ENCODE results near the gene SEMA3D. TPM values are rescaled to one million over a fixed set of nuclear protein-coding genes. Genes with fewer than 3 reads are reported as not detected.

SEMA3D gene
- total and polyA plus RNA-seq, 4 donors: 0.18 to 1.2 (median 0.72) TPM

- H3K36me3 ChIP-seq (ENCODE audit: control insufficient read depth in 4 of 4, insufficient read depth in 3 of 4, low read depth in 1 of 4, low read length in 3 of 4): no peaks in the 10 kb centered on the region
- 79% methylated on average over 5 of the region's 5 CpGs for WGBS
- TF ChIP-seq MAX (IDR thresholded peaks at IDR 0.05): no peak
- no peak for TF ChIP-seq RAD21 (IDR thresholded peaks at IDR 0.05)
- no peak for TF ChIP-seq TAF1 (conservative IDR thresholded peaks at IDR 0.05)
- TF ChIP-seq EGR1 (IDR thresholded peaks at IDR 0.05; ENCODE audit: low read depth in 2 of 2): no peak
- TF ChIP-seq JUND (IDR thresholded peaks at IDR 0.05): no peak
- no peak for TF ChIP-seq FOXA2 (IDR thresholded peaks at IDR 0.05)
- no peak for TF ChIP-seq GABPA (IDR thresholded peaks at IDR 0.05 in 1 of 2, conservative IDR thresholded peaks at IDR 0.05 in 1 of 2)
- no peak for TF ChIP-seq HNF4A (conservative IDR thresholded peaks at IDR 0.05)
- H3K4me1 ChIP-seq (ENCODE audit: control insufficient read depth in 4 of 4, insufficient read depth in 4 of 4, low read length in 3 of 4): no peaks in the 10 kb centered on the region
- no peaks in the 10 kb centered on the region for H3K9me3 ChIP-seq (ENCODE audit: control insufficient read depth in 4 of 4, low read length in 3 of 4)
- H3K4me3 ChIP-seq (ENCODE audit: low read depth in 1 of 3, low read length in 3 of 3): no peak overlapping the region
- no peak overlapping the region for H3K9ac ChIP-seq (ENCODE audit: low read depth in 1 of 2, low read length in 2 of 2)
- no peak for DNase-seq (ENCODE audit: low spot score)
- no peaks in the 10 kb centered on the region for H3K27me3 ChIP-seq (ENCODE audit: control insufficient read depth in 4 of 4, insufficient read depth in 4 of 4, low read length in 3 of 4)
- H3K27ac ChIP-seq (ENCODE audit: low read depth in 1 of 2, low read length in 2 of 2): no peak overlapping the region
Observed at GRCh38 chr7:85070967-85071628, 115.8 kb downstream of the SEMA3D start.

GRCh38 chr7:85068799-85069198 lies 118.1 kb downstream of the SEMA3D start:
- H3K36me3 ChIP-seq (ENCODE audit: control insufficient read depth in 4 of 4, insufficient read depth in 3 of 4, low read depth in 1 of 4, low read length in 3 of 4): no peaks in the 10 kb centered on the region
- no peak for TF ChIP-seq RAD21 (IDR thresholded peaks at IDR 0.05)
- no peak for TF ChIP-seq FOXA1 (IDR thresholded peaks at IDR 0.05)
- TF ChIP-seq EGR1 (IDR thresholded peaks at IDR 0.05; ENCODE audit: low read depth in 2 of 2): no peak
- TF ChIP-seq ZBTB33 (IDR thresholded peaks at IDR 0.05): no peak
- no peak for TF ChIP-seq FOXA2 (IDR thresholded peaks at IDR 0.05)
- TF ChIP-seq SP1 (IDR thresholded peaks at IDR 0.05): no peak
- no peak for TF ChIP-seq MAX (IDR thresholded peaks at IDR 0.05)
- TF ChIP-seq RXRA (IDR thresholded peaks at IDR 0.05): no peak
- TF ChIP-seq CTCF (IDR thresholded peaks at IDR 0.05; ENCODE audit: low read depth, low read length, missing input control): no peak
- TF ChIP-seq TAF1 (conservative IDR thresholded peaks at IDR 0.05): no peak
- TF ChIP-seq JUND (IDR thresholded peaks at IDR 0.05): no peak
- TF ChIP-seq REST (IDR thresholded peaks at IDR 0.05): no peak
- TF ChIP-seq GABPA (IDR thresholded peaks at IDR 0.05 in 1 of 2, conservative IDR thresholded peaks at IDR 0.05 in 1 of 2): no peak
- TF ChIP-seq YY1 (IDR thresholded peaks at IDR 0.05): no peak
- TF ChIP-seq HNF4G (IDR thresholded peaks at IDR 0.05): no peak
- no peaks in the 10 kb centered on the region for H3K27me3 ChIP-seq (ENCODE audit: control insufficient read depth in 4 of 4, insufficient read depth in 4 of 4, low read length in 3 of 4)
- 73% methylated on average over 1 of the region's 1 CpG for WGBS
- H3K27ac ChIP-seq (ENCODE audit: low read depth in 1 of 2, low read length in 2 of 2): no peak overlapping the region
- no peaks in the 10 kb centered on the region for H3K4me1 ChIP-seq (ENCODE audit: control insufficient read depth in 4 of 4, insufficient read depth in 4 of 4, low read length in 3 of 4)
- no peaks in the 10 kb centered on the region for H3K9me3 ChIP-seq (ENCODE audit: control insufficient read depth in 4 of 4, low read length in 3 of 4)
- H3K4me3 ChIP-seq (ENCODE audit: low read depth in 1 of 3, low read length in 3 of 3): no peak overlapping the region
- no peak for DNase-seq (ENCODE audit: low spot score)
- H3K9ac ChIP-seq (ENCODE audit: low read depth in 1 of 2, low read length in 2 of 2): no peak overlapping the region

Measured in liver (tissue), 9 donors.